Measurements from ENCODE around the gene PMP22.

Gene PMP22

DNA sequence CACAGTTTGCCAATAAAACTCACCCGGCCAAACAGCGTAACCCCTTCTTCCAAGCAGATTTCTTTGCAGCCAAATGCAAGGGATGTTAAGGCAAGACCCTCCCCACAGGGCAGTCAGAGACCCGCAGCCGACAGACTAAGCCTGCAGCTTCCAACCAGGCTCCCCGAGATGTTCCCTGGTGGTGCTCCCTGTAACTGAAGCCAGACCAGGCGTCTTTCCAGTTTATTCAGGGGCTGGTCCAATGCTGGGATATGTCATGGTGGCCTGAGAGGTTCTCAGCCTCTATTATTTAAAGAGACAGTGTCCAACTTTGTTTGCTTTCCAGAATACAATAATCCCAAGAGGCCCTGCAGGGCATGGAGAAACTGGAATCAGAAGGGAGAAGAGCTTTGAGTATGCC lies at the start of gene PMP22:
Gene PMP22, minus strand, starts transcription at position 196 of the 400 bp plus-strand sequence. CDS start 4,599 bp downstream, outside the sequence.
- no peak for ATAC-seq

- ATAC-seq, result no peak
Measured at GRCh38 chr17:15311996-15312395, 46.9 kb upstream of the PMP22 start.

DNA sequence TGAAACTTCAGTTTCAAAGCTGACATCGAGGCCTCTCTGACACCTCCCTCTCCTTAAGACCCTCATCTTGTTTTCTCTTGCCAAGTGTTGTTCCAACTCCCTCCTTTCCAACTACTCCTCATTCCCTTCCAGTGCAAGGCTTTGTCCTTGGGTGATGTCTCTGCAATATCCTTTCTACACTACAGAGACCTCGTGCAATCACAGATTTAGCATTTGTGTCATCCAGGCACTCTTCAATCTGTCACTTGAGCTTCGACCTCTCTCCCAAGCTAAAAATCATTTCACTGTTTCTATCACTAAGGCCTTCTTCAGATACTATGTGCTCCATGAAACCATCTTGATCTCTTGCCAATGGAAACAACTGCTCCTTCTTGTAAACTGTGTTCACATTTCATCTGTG lies 44.7 kb upstream of the PMP22 start:
- no peak for ATAC-seq

DNA sequence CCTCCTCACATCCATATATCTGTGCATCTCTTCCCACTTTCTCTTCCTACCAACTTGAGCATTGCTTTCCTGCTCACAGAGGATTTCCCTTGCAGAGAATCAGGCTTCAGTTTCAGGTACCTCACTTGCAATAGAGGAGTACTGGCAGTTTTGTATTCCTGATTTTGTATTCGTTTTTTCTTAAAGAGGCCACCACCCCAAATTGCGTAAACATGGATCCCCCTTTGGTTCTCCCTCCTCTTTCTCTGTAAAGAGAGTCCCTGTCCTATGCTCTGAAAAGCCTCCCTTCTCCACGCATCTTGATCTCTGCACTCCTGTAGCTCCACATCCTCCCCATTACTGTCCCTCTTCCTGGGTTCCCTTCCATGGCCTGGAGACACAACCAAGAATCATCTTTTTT lies 44.1 kb upstream of the PMP22 start:
- ATAC-seq, result no peak

DNA sequence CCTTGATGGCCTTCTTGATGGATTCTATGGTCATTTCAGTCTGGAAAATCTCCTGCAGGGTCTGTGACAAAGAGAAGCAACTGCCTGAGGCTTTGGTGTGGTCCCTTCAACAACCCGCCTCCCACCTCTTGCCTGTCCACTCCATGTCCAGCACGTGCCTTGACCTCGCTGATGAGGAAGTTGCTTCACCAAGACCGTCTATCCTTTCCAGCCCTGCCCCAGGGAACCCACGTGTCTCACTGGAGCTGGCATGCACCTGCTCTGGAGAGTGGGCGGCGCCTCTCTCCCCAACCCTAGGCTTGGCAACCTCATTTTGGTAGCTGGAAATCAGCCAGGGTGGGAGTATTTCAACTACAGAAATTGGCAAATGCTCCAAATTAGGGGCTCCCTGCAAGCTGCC lies 43.6 kb upstream of the PMP22 start:
- no peak for ATAC-seq

DNA sequence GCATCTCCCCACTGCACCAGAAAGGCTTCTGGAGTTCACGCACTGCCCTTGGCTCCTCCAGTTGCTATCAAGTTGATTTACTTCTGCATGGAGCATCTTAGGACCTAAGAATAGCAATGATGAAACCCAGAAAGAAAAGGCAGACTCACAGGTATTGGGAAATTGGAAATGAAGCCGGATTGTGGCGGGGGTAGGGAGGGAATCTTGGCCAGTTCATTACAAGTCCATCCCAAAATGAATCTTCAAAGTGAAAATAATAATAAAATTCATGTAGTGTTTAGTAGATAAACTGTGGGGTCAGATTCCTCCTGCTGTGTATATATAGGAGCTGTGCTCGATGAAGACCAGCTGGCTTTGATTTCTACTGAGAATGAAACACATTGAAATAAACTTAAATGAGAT lies 42.6 kb upstream of the PMP22 start:
- no peak for ATAC-seq

DNA sequence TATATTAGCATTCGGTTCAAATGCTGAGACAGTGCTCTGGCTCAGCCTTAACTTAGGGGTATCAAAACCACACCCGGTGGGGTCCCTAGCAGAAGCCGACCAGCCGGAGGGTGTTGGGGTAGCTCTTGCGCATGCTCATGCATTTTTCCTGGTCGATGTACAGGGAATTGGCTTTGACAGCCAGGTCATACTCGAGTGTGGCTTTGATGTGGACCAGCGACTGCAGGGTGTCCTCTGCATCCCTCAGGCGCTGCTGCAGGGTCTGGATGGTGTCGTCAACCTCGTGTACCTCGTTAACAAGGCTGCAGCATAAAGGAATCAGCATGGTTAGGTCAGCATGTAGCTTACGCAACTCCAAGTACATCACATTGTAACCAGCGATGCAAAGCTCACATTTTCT lies 38.7 kb upstream of the PMP22 start:
- ATAC-seq, result no peak

- no peak for ATAC-seq
Measured at GRCh38 chr17:15303268-15303667, 38.1 kb upstream of the PMP22 start.

DNA sequence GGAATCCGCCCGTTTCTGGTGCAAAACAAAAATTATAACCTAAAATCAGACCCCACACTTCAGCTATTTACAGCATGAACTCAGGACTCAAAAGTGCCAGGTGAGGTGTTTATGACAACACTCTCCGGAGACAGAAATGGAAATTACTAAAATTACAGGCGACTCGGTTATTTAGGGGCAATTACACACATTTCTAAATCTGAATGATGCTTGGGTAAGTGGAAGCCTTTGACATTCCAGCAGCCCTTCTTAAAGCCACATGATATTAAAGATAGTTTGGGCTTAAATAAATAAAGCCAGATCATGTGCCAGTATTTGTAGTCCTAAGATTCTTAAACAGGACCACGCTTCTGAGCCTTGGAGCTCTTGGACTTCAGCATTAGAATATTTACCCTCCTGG lies 36.7 kb upstream of the PMP22 start:
- ATAC-seq, result no peak

GRCh38 chr17:15298176-15298575 lies 33.0 kb upstream of the PMP22 start:
- ATAC-seq, result no peak

DNA sequence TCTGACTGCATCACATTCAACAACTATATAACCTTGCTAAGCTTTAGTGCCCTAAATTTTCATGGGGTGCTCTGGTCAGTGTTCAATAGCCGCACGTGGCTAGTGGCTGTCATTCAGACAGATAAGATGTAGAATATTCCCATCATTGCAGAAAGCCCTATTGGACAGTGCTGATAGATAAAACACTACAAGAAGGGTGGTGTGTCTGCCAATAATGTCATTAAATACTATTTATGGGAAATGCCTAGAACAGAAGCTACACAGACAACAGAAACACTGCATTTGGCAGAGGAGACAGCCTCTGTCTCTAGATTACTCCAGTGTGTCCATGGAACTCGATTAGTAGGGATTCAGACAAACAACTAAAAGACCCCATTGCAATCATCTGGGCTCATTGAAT lies 28.4 kb upstream of the PMP22 start:
- no peak for ATAC-seq

DNA sequence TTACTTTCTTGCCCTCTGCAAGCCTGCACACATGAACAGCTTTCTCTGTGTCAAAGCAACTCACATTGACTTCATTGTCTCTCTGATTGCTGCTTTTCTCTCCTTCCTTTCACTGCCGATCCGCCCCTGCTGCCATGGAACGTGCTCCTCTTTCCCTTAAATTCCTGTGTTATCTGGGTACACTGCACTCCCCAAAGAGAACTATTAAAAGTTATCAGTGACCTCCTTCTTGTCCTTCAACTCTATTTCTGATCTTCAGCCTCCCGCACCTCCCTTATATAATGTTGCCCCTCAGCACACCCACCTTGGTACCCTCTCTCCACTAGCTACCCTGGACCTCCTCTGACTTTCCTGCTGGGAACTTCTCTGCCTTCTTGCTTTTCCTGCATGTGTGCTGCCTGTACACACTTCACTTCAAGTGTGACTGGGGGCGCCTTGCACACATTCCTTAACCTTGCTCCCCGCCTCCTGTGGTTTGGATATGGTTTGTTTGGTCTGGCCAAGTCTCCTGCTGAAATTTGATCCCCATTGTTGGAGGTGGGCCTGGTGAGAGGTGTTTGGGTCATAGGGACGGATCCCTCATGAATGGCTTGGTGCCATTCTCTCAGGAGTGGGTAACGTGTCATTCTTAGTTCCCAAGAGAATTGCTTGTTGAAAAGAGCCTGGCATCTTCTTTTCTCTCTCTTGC lies 26.7 kb upstream of the PMP22 start:
- no peak for ATAC-seq

DNA sequence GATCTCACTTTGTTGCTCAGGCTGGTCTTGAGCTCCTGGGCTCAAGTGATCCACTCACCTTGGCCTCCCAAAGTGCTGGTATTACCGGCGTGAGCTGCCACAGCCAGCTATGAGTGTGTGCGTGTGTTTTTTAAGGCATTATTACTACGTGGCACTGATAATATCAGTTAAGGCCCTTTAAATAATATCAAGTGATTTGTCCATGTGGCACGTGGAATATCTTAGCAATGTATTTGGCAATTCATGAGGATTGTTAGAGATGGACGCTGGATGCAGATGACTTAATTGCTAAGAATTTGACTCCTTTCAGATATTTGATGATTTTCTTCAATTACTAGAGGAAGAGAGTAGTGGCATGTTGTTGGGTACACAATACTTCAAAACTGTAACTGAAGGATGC lies 25.5 kb upstream of the PMP22 start:
- no peak for ATAC-seq

- ATAC-seq, result no peak
Measured at GRCh38 chr17:15289285-15290183, 24.4 kb upstream of the PMP22 start.

- no peak for ATAC-seq
Measured at GRCh38 chr17:15288859-15289258, 23.7 kb upstream of the PMP22 start.

DNA sequence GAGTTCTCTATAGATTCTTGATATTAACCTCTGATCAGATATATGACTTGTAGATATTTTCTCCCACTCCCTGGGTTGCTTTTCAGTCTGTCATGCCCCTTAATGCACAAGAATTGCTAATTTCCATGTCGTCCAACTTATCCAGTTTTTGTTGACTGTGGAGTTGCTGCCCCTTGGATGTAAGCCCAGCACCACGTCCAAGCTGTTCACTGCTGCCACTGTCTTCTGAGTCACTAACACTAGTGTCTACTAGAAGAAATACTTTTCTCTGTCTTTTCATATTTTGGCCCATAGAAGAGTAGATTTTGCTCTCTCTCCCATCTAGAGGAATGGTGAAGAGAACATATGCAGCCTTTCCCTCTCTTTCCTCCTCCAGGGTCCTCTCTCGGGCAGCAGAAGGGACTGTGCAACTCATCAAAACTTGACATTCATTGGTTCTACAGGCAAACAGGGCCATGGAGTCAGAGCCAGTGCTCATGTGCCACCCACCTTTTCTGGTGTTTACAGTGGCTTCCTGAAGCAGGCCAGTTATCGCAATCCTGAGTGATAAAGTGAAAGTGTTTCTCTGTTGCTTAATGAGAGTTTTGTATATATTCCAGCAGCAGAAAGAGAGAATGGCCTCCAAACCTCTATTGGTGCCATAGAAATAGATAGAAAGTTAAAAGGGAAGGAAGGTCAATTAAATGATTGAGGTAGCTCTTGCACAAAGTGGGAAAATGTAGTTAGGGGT lies 22.6 kb upstream of the PMP22 start:
- no peak for ATAC-seq

DNA sequence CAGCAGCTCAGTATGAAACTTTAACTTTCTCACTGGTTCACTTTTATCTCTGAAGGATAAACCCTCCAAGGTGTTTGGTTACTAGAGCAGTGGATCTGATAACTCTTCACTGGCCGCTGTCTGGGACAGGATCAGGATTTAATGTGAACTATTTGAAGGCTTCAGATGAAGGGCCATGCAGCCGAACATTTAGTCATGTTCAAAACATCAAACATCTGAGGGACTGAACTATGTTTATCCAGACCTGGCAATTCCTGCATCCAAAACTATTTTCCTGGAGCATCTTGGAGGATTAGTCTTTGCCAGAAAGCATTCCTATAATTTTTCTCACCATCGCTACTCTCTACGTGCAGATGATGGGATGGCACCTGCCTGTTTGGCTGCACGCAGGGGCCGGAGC lies 20.3 kb upstream of the PMP22 start:
- no peak for ATAC-seq

DNA sequence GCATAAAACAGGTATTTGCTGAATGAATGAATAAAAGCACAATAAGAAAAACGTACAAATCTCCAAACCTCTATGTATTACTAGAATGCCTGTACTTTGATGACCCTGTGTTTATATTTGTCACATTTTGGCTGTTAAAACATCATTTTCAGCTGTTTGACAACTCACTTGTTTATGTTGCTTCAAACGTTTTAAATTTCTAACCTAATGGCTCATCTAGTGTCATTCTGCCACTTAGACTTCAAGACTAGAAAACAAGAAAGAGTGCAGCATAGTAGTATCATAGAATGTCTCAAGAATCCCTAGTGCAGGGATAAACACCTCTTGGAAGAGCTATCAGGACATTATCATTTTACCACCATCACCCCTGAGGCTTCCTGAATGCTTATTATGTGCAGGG lies 19.4 kb upstream of the PMP22 start:
- no peak for ATAC-seq

- no peak for ATAC-seq
Measured at GRCh38 chr17:15284107-15284506, 19.0 kb upstream of the PMP22 start.

GRCh38 chr17:15281909-15282308 lies 16.8 kb upstream of the PMP22 start:
- no peak for ATAC-seq

- ATAC-seq, result peak in 1 of 2 donors; percentile 41
Measured at GRCh38 chr17:15278924-15279477, 13.9 kb upstream of the PMP22 start.

DNA sequence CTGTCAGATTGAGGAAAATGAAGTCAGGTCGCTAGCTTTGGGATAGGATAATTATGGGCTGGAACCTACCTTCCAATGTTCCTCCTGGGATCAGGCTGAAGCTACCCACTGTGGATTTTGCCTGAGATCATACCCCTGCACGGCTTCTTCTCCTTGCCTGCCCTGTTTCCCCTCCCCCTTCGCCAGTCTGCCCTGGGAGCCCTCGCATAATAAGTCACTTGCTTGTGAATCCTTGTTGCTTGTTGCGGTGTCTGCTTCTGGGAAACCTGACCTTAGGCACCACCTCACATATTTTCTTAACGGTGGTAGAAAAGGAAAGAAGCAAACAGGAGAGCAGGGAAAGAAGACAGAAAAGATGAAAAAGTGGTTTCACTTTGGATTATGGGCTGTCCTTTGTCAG lies 13.3 kb upstream of the PMP22 start:
- no peak for ATAC-seq

GRCh38 chr17:15274017-15274416 lies 8.9 kb upstream of the PMP22 start:
- ATAC-seq, result no peak

All from activated CD4-positive, CD25-positive, alpha-beta regulatory T cell treated with anti-CD3 and anti-CD28 coated beads, Interleukin-2, amount 50 U/mL, for 24 hours (primary cell).